Neural cell (in vitro differentiated cells): ENCODE measurements around the gene CEP72. TPM values are rescaled to one million over a fixed set of nuclear protein-coding genes. Genes with fewer than 3 reads are reported as not detected.
"Not testable (repeated sequence)": the region's sequence is repeated elsewhere in the genome, so short reads cannot be mapped to it uniquely, and the experiment has no call there.

Experiments used
- H2AFZ ChIP-seq: fragments of 200-600, 300-800 bp; sonication (generic), shearing (Covaris generic); 2 replicates; pipeline ENCODE4 v1.6.0; 2014; ENCODE audit warnings: low read depth, mild to moderate bottlenecking, antibody characterized with exemption, low read length, moderate library complexity
- H3F3A ChIP-seq: fragments of 200-600 bp; shearing (Covaris generic); 2 replicates; pipeline ENCODE4 v1.6.1; 2016; ENCODE audit warnings: mild to moderate bottlenecking, moderate library complexity, mixed read lengths, antibody characterized with exemption, low read length; ENCODE audit not compliant: insufficient read depth, poor library complexity, severe bottlenecking
- H3K27ac ChIP-seq: fragments of 200-600, 300-800 bp; sonication (generic), shearing (Covaris generic); 2 replicates; pipeline ENCODE4 v1.5.1; 2014; ENCODE audit warnings: mild to moderate bottlenecking, low read length, moderate library complexity
- H3K27me3 ChIP-seq: fragments of 300-800, 200-600 bp; sonication (generic), shearing (Covaris generic); 2 replicates; pipeline ENCODE4 v1.6.0; 2014; ENCODE audit warnings: mild to moderate bottlenecking, low read depth, low read length, moderate library complexity; ENCODE audit not compliant: insufficient read depth
- H3K36me3 ChIP-seq: fragments of 300-800, 200-600 bp; sonication (generic), shearing (Covaris generic); 2 replicates; pipeline ENCODE4 v1.5.1; 2014; ENCODE audit warnings: mild to moderate bottlenecking, antibody characterized with exemption, low read length, moderate library complexity; ENCODE audit not compliant: insufficient read depth
- H3K4me2 ChIP-seq: fragments of 300-800, 200-600 bp; sonication (generic), shearing (Covaris generic); 2 replicates; pipeline ENCODE4 v1.6.0; 2014; ENCODE audit warnings: mild to moderate bottlenecking, low read length
- H3K4me3 ChIP-seq: fragments of 300-800, 200-600 bp; sonication (generic), shearing (Covaris generic); 2 replicates; pipeline ENCODE4 v1.5.1; 2014; ENCODE audit warnings: mild to moderate bottlenecking, low read length, moderate library complexity
- H3K79me2 ChIP-seq: fragments of 200-600 bp; shearing (Covaris generic); replicated peaks from 2 replicates; pipeline ENCODE4 v1.6.0; 2014; ENCODE audit warnings: mild to moderate bottlenecking, low read length, moderate library complexity; ENCODE audit not compliant: insufficient read depth
- H3K9ac ChIP-seq: fragments of 300-800, 200-600 bp; sonication (generic), shearing (Covaris generic); 2 replicates; pipeline ENCODE4 v1.6.1; 2016; ENCODE audit warnings: mild to moderate bottlenecking, low read length, mixed read lengths
- H3K9me2 ChIP-seq: fragments of 200-600 bp; shearing (Covaris generic); 2 replicates; pipeline ENCODE4 v1.6.1; 2016; ENCODE audit warnings: mild to moderate bottlenecking, low read length, mixed read lengths; ENCODE audit not compliant: insufficient read depth
- H3K9me3 ChIP-seq: fragments of 200-600, 300-800 bp; sonication (generic), shearing (Covaris generic); 2 replicates; pipeline ENCODE4 v1.6.1; 2016; ENCODE audit warnings: mild to moderate bottlenecking, mixed run types, low read length, moderate library complexity, mixed read lengths
- H4K20me1 ChIP-seq: fragments of 200-600 bp; shearing (Covaris generic); 2 replicates; pipeline ENCODE4 v1.6.1; 2016; ENCODE audit warnings: mild to moderate bottlenecking, mixed run types; ENCODE audit not compliant: insufficient read depth
- POLR2AphosphoS5 ChIP-seq: IDR thresholded peaks from 2 replicates; pipeline ENCODE4 v1.6.1; 2012
- polyA plus RNA-seq: library from polyadenylated mRNA; depleted of rRNA; stranded (reverse); fragments of >200 nt; gene quantifications from 2 replicates; pipeline ENCODE4 v1.2.3, GENCODE V29; 2014

The CEP72 gene
- polyA plus RNA-seq, 1 donor from 2014 or later: 5.9 TPM

GRCh38 chr5:693271-694041, 81.3 kb downstream of the CEP72 start, which contains the start of gene TPPP:
TSS of gene TPPP (minus strand) at chr5:693352. CDS start at chr5:678060, 15,292 bp downstream.
- H3K27ac ChIP-seq, H3F3A ChIP-seq, H2AFZ ChIP-seq, H3K4me2 ChIP-seq, H3K79me2 ChIP-seq, H4K20me1 ChIP-seq, H3K9me2 ChIP-seq, H3K36me3 ChIP-seq, H3K27me3 ChIP-seq, H3K9me3 ChIP-seq: not testable (repeated sequence)
- peak within 1 kb of the TSS; percentile 61 for H3K9ac ChIP-seq
- peak within 1 kb of the TSS; percentile 66 for H3K4me3 ChIP-seq
- peak; percentile 60 for TF ChIP-seq POLR2AphosphoS5

- H2AFZ ChIP-seq, H3K9me3 ChIP-seq, H3K36me3 ChIP-seq, H3K79me2 ChIP-seq, H3K4me2 ChIP-seq, H3K27me3 ChIP-seq, H4K20me1 ChIP-seq, H3K27ac ChIP-seq, H3F3A ChIP-seq, H3K9me2 ChIP-seq, H3K9ac ChIP-seq: not testable (repeated sequence)
- H3K4me3 ChIP-seq: peak overlapping the region; percentile 60
These were observed 81.9 kb downstream of the CEP72 start for GRCh38 chr5:694042-694431.

GRCh38 chr5:695475-695874, 83.3 kb downstream of the CEP72 start:
- H3K36me3 ChIP-seq, H3F3A ChIP-seq, H4K20me1 ChIP-seq, H3K9ac ChIP-seq, H3K79me2 ChIP-seq, H2AFZ ChIP-seq, H3K9me2 ChIP-seq, H3K27ac ChIP-seq, H3K4me3 ChIP-seq, H3K9me3 ChIP-seq, H3K4me2 ChIP-seq, H3K27me3 ChIP-seq: not testable (repeated sequence)

GRCh38 chr5:696191-696590, 84.1 kb downstream of the CEP72 start:
- not testable (repeated sequence) for H3K9ac ChIP-seq, H3K27ac ChIP-seq, H3K9me3 ChIP-seq, H3K27me3 ChIP-seq, H3F3A ChIP-seq, H3K79me2 ChIP-seq, H3K4me3 ChIP-seq, H3K9me2 ChIP-seq, H4K20me1 ChIP-seq, H3K36me3 ChIP-seq, H2AFZ ChIP-seq, H3K4me2 ChIP-seq

DNA sequence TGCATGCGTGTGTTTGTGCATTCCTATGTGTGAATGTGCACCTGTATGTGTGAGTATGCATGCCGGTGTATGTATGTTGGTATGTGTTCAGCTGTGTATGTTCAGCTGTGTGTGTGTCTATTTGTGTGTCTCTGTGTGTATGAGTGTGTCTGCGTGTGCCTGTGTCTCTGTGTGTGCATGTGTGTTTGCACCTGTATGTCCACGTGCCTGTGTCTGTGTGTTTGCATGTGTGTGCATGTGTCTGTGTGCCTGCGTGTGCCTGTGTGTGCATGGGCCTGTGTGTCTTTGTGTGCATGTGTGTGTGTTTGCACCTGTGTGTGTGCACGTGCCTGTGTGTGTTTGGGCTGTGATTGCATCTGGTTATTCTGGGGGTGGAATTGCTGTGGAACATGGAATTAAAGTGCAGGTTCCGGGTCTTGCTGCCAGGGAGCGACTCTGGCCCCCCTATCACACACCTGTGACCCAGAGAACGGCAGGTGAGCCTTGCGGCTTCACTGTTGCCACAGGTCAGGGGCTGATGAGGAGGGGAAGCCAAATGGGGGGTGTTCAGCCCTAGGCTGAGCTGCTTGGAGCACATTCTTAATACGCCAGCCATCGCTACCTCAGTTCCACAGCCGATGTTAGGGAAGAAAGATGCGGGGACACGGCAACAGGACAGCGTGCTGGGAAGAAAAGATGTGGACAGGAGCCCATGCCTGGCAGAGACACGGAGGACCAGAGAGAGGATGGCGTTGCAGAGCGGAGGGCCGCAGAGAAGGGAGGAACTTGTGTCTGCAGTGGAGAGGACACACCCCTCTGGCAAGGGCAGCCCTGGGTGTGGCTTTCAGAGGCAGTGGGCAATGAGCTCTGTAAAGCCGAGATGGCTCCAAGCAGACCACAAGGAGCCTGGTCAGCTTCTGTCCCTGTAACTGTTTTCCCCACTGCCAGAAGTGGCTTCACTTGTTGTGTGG, 84.9 kb downstream of the CEP72 start:
- not testable (repeated sequence) for H3K9me3 ChIP-seq, H3K27ac ChIP-seq

More for the DNA sequence above, 84.9 kb downstream of the CEP72 start:
- H3K4me2 ChIP-seq, H3K9ac ChIP-seq, H3K9me2 ChIP-seq, H3K79me2 ChIP-seq, H2AFZ ChIP-seq, H3F3A ChIP-seq, H4K20me1 ChIP-seq, H3K4me3 ChIP-seq, H3K27me3 ChIP-seq, H3K36me3 ChIP-seq: not testable (repeated sequence)

Other genes starting within 250 kb of the CEP72 start
- gene EXOC3, start 169.2 kb upstream of the CEP72 start, polyA plus RNA-seq: 27.7 and 33.6 TPM in 2 replicates
- 3.0 and 4.0 TPM in 2 replicates for gene SLC9A3, start 87.9 kb upstream of the CEP72 start, polyA plus RNA-seq
- gene TPPP, start 81.0 kb downstream of the CEP72 start, polyA plus RNA-seq: 9.9 and 14.3 TPM in 2 replicates
- 9.9 and 12.1 TPM in 2 replicates for gene ZDHHC11B, start 172.4 kb downstream of the CEP72 start, polyA plus RNA-seq
- gene ZDHHC11, start 238.6 kb downstream of the CEP72 start, polyA plus RNA-seq: 11.4 and 12.6 TPM in 2 replicates